RKO (cell line): Measurements from ENCODE around the gene ZNF660.
"Not testable (repeated sequence)": the region's sequence is repeated elsewhere in the genome, so short reads cannot be mapped to it uniquely, and the experiment has no call there.

Experiments used
- DNase-seq: peaks from one replicate; pipeline ENCODE4 v3.0.0-alpha.2; 2016; ENCODE audit warnings: low spot score

Gene ZNF660

GRCh38 chr3:44584646-44585501 is at the start of gene ZNF660:
Gene ZNF660 (plus strand): TSS chr3:44584964. CDS start chr3:44594194, 9,230 bp downstream.
- DNase-seq: no peak

GRCh38 chr3:44535364-44535763 is 49.4 kb upstream of the ZNF660 start:
- no peak for DNase-seq

- DNase-seq: not testable (repeated sequence)
Observed at GRCh38 chr3:44544811-44545210, 40.0 kb upstream of the ZNF660 start.

- peak; percentile 52 for DNase-seq
Observed at GRCh38 chr3:44554626-44555592, 29.9 kb upstream of the ZNF660 start, which contains the start of gene ZKSCAN7. Gene ZKSCAN7 (plus strand): TSS chr3:44555193. CDS start chr3:44557048, 1,855 bp downstream.

- DNase-seq: peak; percentile 15
Observed at GRCh38 chr3:44555723-44556122, 29.0 kb upstream of the ZNF660 start.

- no peak for DNase-seq
Observed at GRCh38 chr3:44557074-44557473, 27.7 kb upstream of the ZNF660 start.

- DNase-seq: no peak
Observed at GRCh38 chr3:44561076-44561475, 23.7 kb upstream of the ZNF660 start.

- DNase-seq: no peak
Observed at GRCh38 chr3:44562147-44562546, 22.6 kb upstream of the ZNF660 start.

GRCh38 chr3:44568561-44568960 is 16.2 kb upstream of the ZNF660 start:
- no peak for DNase-seq

- no peak for DNase-seq
Observed at GRCh38 chr3:44571024-44571423, 13.7 kb upstream of the ZNF660 start.

- DNase-seq: no peak
Observed at GRCh38 chr3:44576613-44577012, 8.2 kb upstream of the ZNF660 start.

GRCh38 chr3:44577354-44577952 is 7.3 kb upstream of the ZNF660 start:
- DNase-seq: not testable (repeated sequence)

GRCh38 chr3:44578316-44578715 is 6.4 kb upstream of the ZNF660 start:
- DNase-seq: not testable (repeated sequence)

- DNase-seq: not testable (repeated sequence)
Observed at GRCh38 chr3:44578924-44579515, 5.7 kb upstream of the ZNF660 start.

- DNase-seq: not testable (repeated sequence)
Observed at GRCh38 chr3:44579749-44580148, 5.0 kb upstream of the ZNF660 start.

- DNase-seq: not testable (repeated sequence)
Observed at GRCh38 chr3:44580971-44581370, 3.8 kb upstream of the ZNF660 start.

- no peak for DNase-seq
Observed at GRCh38 chr3:44596621-44597020, 11.9 kb downstream of the ZNF660 start.

GRCh38 chr3:44601749-44602148 is 17.0 kb downstream of the ZNF660 start:
- no peak for DNase-seq

GRCh38 chr3:44612678-44613077 is 27.9 kb downstream of the ZNF660 start:
- DNase-seq: no peak

- DNase-seq: peak; percentile 93
Observed at GRCh38 chr3:44624749-44625480, 40.2 kb downstream of the ZNF660 start, which contains the start of gene ZNF197. Gene ZNF197 (plus strand): TSS chr3:44625036. CDS start chr3:44629155, 4,119 bp downstream.

GRCh38 chr3:44628716-44629115 is 44.0 kb downstream of the ZNF660 start:
- no peak for DNase-seq
